OCI-LY7 (cell line): Measurements from ENCODE around the gene FUT2. TPM values are rescaled to one million over a fixed set of nuclear protein-coding genes. Genes with fewer than 3 reads are reported as not detected.
A peak's percentile ranks its signal among the peaks of the same experiment; 100 is the strongest.

Source experiments
- BruUV-seq: library from RNA; stranded (reverse); fragments of 400-500 nt; replicated peaks from 2 replicates; lab custom pipeline; 2021; lab: Mats Ljungman, UMichigan
- CTCF ChIA-PET: fragments of 300-600 bp; sonication (Branson Sonifier 250); formaldehyde crosslinking; loops from one replicate; lab custom pipeline; 2022; ENCODE audit warnings: antibody characterized with exemption; ENCODE audit not compliant: unreplicated experiment; lab: Charles Lee
- POLR2A ChIA-PET: fragments of 300-600 bp; sonication (Branson Sonifier 250); formaldehyde crosslinking; loops from one replicate; lab custom pipeline; 2022; ENCODE audit warnings: antibody characterized with exemption; lab: Charles Lee
- DNase-seq: peaks from one replicate; pipeline ENCODE4 v3.0.0-alpha.2; 2015; ENCODE audit warnings: low spot score
- H2AFZ ChIP-seq: fragments of 200-600 bp; sonication (generic), shearing (Covaris generic); 2 replicates; pipeline ENCODE4 v1.6.1; 2014; ENCODE audit warnings: mild to moderate bottlenecking, antibody characterized with exemption, low read length, moderate library complexity
- H3K27ac ChIP-seq: fragments of 200-600 bp; sonication (generic); 2 replicates; pipeline ENCODE4 v1.5.1; 2014; ENCODE audit warnings: mixed run types, low read depth, mild to moderate bottlenecking, moderate library complexity, low read length, inconsistent platforms; ENCODE audit not compliant: poor library complexity, severe bottlenecking
- H3K36me3 ChIP-seq: fragments of 200-600 bp; sonication (generic); 2 replicates; pipeline ENCODE4 v1.6.1; 2014; ENCODE audit warnings: mild to moderate bottlenecking, antibody characterized with exemption, low read length, moderate library complexity, mixed read lengths; ENCODE audit not compliant: insufficient read depth
- H3K4me1 ChIP-seq: fragments of 200-600 bp; sonication (generic); 2 replicates; pipeline ENCODE4 v1.5.1; 2014; ENCODE audit warnings: mild to moderate bottlenecking, low read length; ENCODE audit not compliant: insufficient read depth, poor library complexity, severe bottlenecking
- H3K4me2 ChIP-seq: fragments of 200-600 bp; sonication (generic); 2 replicates; pipeline ENCODE4 v1.6.1; 2014; ENCODE audit warnings: mild to moderate bottlenecking, low read length
- H3K4me3 ChIP-seq: fragments of 200-600 bp; sonication (generic); 2 replicates; pipeline ENCODE4 v1.5.1; 2014; ENCODE audit warnings: mild to moderate bottlenecking, low read depth, low read length; ENCODE audit not compliant: poor library complexity, severe bottlenecking
- H3K79me2 ChIP-seq: fragments of 200-600 bp; sonication (generic); 2 replicates; pipeline ENCODE4 v1.6.1; 2016; ENCODE audit warnings: low read depth, mild to moderate bottlenecking, low read length, moderate library complexity, mixed read lengths; ENCODE audit not compliant: insufficient read depth
- H3K9me2 ChIP-seq: fragments of 200-600 bp; sonication (generic); 2 replicates; pipeline ENCODE4 v1.6.1; 2016; ENCODE audit warnings: mild to moderate bottlenecking, low read length, mixed read lengths; ENCODE audit not compliant: insufficient read depth
- H3K9me3 ChIP-seq: fragments of 200-600 bp; sonication (generic); 2 replicates; pipeline ENCODE4 v1.6.1; 2014; ENCODE audit warnings: mild to moderate bottlenecking, mixed run types, low read length, mixed read lengths
- H4K20me1 ChIP-seq: fragments of 200-600 bp; sonication (generic); 2 replicates; pipeline ENCODE4 v1.6.1; 2014; ENCODE audit warnings: mild to moderate bottlenecking, antibody characterized with exemption, low read length, moderate library complexity, mixed read lengths; ENCODE audit not compliant: insufficient read depth
- CTCF ChIP-seq: fragments of 200-600 bp; sonication (generic); conservative IDR thresholded peaks from 2 replicates; pipeline ENCODE4 v1.5.1; 2014; ENCODE audit warnings: mild to moderate bottlenecking, antibody characterized with exemption, low read length, moderate library complexity, mixed read lengths
- EZH2phosphoT487 ChIP-seq: fragments of 200-600 bp; sonication (generic); IDR thresholded peaks from 2 replicates; pipeline ENCODE4 v1.6.1; 2018; ENCODE audit warnings: low read depth, borderline replicate concordance, mild to moderate bottlenecking, mixed run types, antibody characterized with exemption, low read length, moderate library complexity, mixed read lengths
- intact Hi-C: fragments of 100-400 bp; cut with micrococcal nuclease; formaldehyde crosslinking; loops from one replicate; pipeline ENCODE4 v1.10.0; 2022; ENCODE audit not compliant: unreplicated experiment
- total RNA-seq, 2 experiments: library from RNA; depleted of rRNA in 1 of 2; stranded (reverse); fragments of >200 nt in 1 of 2; shearing (Covaris generic) in 1 of 2; gene quantifications; 2 replicates each; pipeline ENCODE4 v1.2.3, GENCODE V29; 2014 to 2022

FUT2 gene
- total RNA-seq, 2 experiments from 2014 or later = not detected

- BruUV-seq = no TSS peak
- CTCF ChIA-PET = interaction anchor here (1.0 kb wide), 1 partner anchor 99 kb away, joined by 4 read pairs; no protein-coding TSS in a partner anchor
- TF ChIP-seq EZH2phosphoT487 = no peak
- peak; percentile 93 for TF ChIP-seq CTCF
Observed at GRCh38 chr19:48674921-48675824, 20.6 kb upstream of the FUT2 start.

GRCh38 chr19:48676487-48676886 lies 19.3 kb upstream of the FUT2 start:
- no peak overlapping the region for H3K27ac ChIP-seq
- ChIA-PET CTCF (no interaction called here), POLR2A (no interaction called here)
- no peak for DNase-seq
- no peaks in the 10 kb centered on the region for H3K79me2 ChIP-seq
- H4K20me1 ChIP-seq = no peaks in the 10 kb centered on the region
- no peak overlapping the region for H3K4me2 ChIP-seq
- peaks cover 2% of the 10 kb centered on the region for H3K4me1 ChIP-seq
- no peaks in the 10 kb centered on the region for H3K36me3 ChIP-seq
- no peak overlapping the region for H2AFZ ChIP-seq
- no TSS peak for BruUV-seq
- no peak for TF ChIP-seq CTCF
- TF ChIP-seq EZH2phosphoT487 = no peak
- H3K4me3 ChIP-seq = no peak overlapping the region
- H3K9me2 ChIP-seq = no peaks in the 10 kb centered on the region
- H3K9me3 ChIP-seq = no peaks in the 10 kb centered on the region
- intact Hi-C loops = no loop called here

More at GRCh38 chr19:48674921-48675824, 20.6 kb upstream of the FUT2 start:
- 0 out of 2 replicates have a peak overlapping the region, but pooled peaks have one; percentile 1 for H3K4me2 ChIP-seq
- POLR2A ChIA-PET = interaction anchor here (0.6 kb wide), 1 partner anchor 124 kb away, joined by 4 read pairs; no protein-coding TSS in a partner anchor
- intact Hi-C loops = loop anchor here (1.0 kb wide), 2 partner anchors 29 to 63 kb away; partner anchors contain the start of gene CA11
- H4K20me1 ChIP-seq = no peaks in the 10 kb centered on the region
- no peaks in the 10 kb centered on the region for H3K9me2 ChIP-seq
- H3K4me3 ChIP-seq = no peak overlapping the region
- H3K79me2 ChIP-seq = no peaks in the 10 kb centered on the region
- H3K9me3 ChIP-seq = no peaks in the 10 kb centered on the region
- peaks cover 2% of the 10 kb centered on the region for H3K4me1 ChIP-seq
- no peak overlapping the region for H3K27ac ChIP-seq
- DNase-seq = peak; percentile 85
- no peaks in the 10 kb centered on the region for H3K36me3 ChIP-seq
- H2AFZ ChIP-seq = peak overlapping the region; percentile 26; the same call in 1 of the 2 replicates

GRCh38 chr19:48676887-48677286 lies 18.9 kb upstream of the FUT2 start:
- intact Hi-C loops = no loop called here
- POLR2A ChIA-PET = no interaction called here
- TF ChIP-seq EZH2phosphoT487 = no peak
- no peak for TF ChIP-seq CTCF
- no peak overlapping the region for H2AFZ ChIP-seq
- CTCF ChIA-PET = no interaction called here
- no peaks in the 10 kb centered on the region for H3K36me3 ChIP-seq
- peaks cover 2% of the 10 kb centered on the region for H3K4me1 ChIP-seq
- no peak for DNase-seq
- H3K79me2 ChIP-seq = no peaks in the 10 kb centered on the region
- no peak overlapping the region for H3K4me3 ChIP-seq
- H4K20me1 ChIP-seq = no peaks in the 10 kb centered on the region
- BruUV-seq = no TSS peak
- H3K4me2 ChIP-seq = no peak overlapping the region
- H3K9me3 ChIP-seq = no peaks in the 10 kb centered on the region
- no peak overlapping the region for H3K27ac ChIP-seq
- no peaks in the 10 kb centered on the region for H3K9me2 ChIP-seq
